HG02981 (cell line): Measurements from ENCODE around the gene TSSK6.

Experiments
- ATAC-seq: cut with Tn5 transposase; IDR thresholded peaks from one replicate; pipeline ENCODE4 v1.9.1; 2021; ENCODE audit warnings: mild to moderate bottlenecking, moderate library complexity; ENCODE audit not compliant: unreplicated experiment

Gene TSSK6

GRCh38 chr19:19531951-19532805, 16.8 kb upstream of the TSSK6 start:
- ATAC-seq: no peak

- no peak for ATAC-seq
Observed at GRCh38 chr19:19530889-19531288, 15.5 kb upstream of the TSSK6 start.

GRCh38 chr19:19530423-19530804, 15.1 kb upstream of the TSSK6 start:
- no peak for ATAC-seq

GRCh38 chr19:19529783-19530422, 14.6 kb upstream of the TSSK6 start:
- ATAC-seq: no peak

GRCh38 chr19:19528721-19529490, 13.6 kb upstream of the TSSK6 start, which contains the start of gene YJEFN3:
Gene YJEFN3 (plus strand): TSS chr19:19528911. CDS start chr19:19528933, 22 bp downstream.
- ATAC-seq: no peak

- no peak for ATAC-seq
Observed at GRCh38 chr19:19527674-19528625, 12.6 kb upstream of the TSSK6 start.

- no peak for ATAC-seq
Observed at GRCh38 chr19:19527371-19527656, 12.0 kb upstream of the TSSK6 start.

GRCh38 chr19:19526581-19527370, 11.4 kb upstream of the TSSK6 start:
- no peak for ATAC-seq

GRCh38 chr19:19525611-19526380, 10.4 kb upstream of the TSSK6 start:
- no peak for ATAC-seq

- ATAC-seq: no peak
Observed at GRCh38 chr19:19524053-19524452, 8.7 kb upstream of the TSSK6 start.

GRCh38 chr19:19523177-19523576, 7.8 kb upstream of the TSSK6 start:
- ATAC-seq: no peak

GRCh38 chr19:19520989-19521388, 5.6 kb upstream of the TSSK6 start:
- no peak for ATAC-seq

GRCh38 chr19:19517235-19517619, 1.9 kb upstream of the TSSK6 start:
- ATAC-seq: no peak

- ATAC-seq: peak; percentile 91
Observed at GRCh38 chr19:19515642-19516519, 533 bp upstream of the TSSK6 start, which contains the start of gene NDUFA13. Gene NDUFA13 (plus strand): TSS chr19:19516225. CDS start chr19:19516239, 14 bp downstream.

GRCh38 chr19:19514215-19514657, 1.1 kb downstream of the TSSK6 start:
- ATAC-seq: no peak

- ATAC-seq: no peak
Observed at GRCh38 chr19:19513682-19514081, 1.7 kb downstream of the TSSK6 start.

- ATAC-seq: no peak
Observed at GRCh38 chr19:19510432-19510831, 4.9 kb downstream of the TSSK6 start.

GRCh38 chr19:19508217-19508616, 7.1 kb downstream of the TSSK6 start:
- ATAC-seq: no peak
